Stomach smooth muscle (tissue), 2 donors: ENCODE data around the gene TBX18.
A peak's percentile ranks its signal among the peaks of the same experiment; 100 is the strongest.

Experiments used
- H3K27ac ChIP-seq: one replicate; pipeline ENCODE4 v1.7.0; 2013; ENCODE audit warnings: mild to moderate bottlenecking, low read length, inconsistent platforms
- H3K27me3 ChIP-seq, 2 donors: one replicate each; pipeline ENCODE4 v1.7.0; 2013; ENCODE audit warnings: low read length in 2 of 2; ENCODE audit not compliant: insufficient read depth in 2 of 2, control insufficient read depth in 1 of 2
- H3K36me3 ChIP-seq, 2 donors: one replicate each; pipeline ENCODE4 v1.7.0; 2013; ENCODE audit warnings: low read length in 2 of 2; ENCODE audit not compliant: control insufficient read depth in 2 of 2, insufficient read depth in 2 of 2
- H3K4me1 ChIP-seq: one replicate; pipeline ENCODE4 v1.7.0; 2013; ENCODE audit warnings: low read length; ENCODE audit not compliant: control insufficient read depth, insufficient read depth
- H3K4me3 ChIP-seq, 2 donors: one replicate each; pipeline ENCODE4 v1.7.0; 2013; ENCODE audit warnings: low read length in 2 of 2
- H3K9ac ChIP-seq, 2 donors: one replicate each; pipeline ENCODE4 v1.7.0; 2013; ENCODE audit warnings: low read length in 2 of 2, mild to moderate bottlenecking in 1 of 2
- H3K9me3 ChIP-seq, 2 donors: one replicate each; pipeline ENCODE4 v1.7.0; 2013; ENCODE audit warnings: low read length in 2 of 2; ENCODE audit not compliant: control insufficient read depth in 2 of 2
- donor health status: healthy.
- donor health status: Pancreatic carcinoma.

The TBX18 gene

GRCh38 chr6:84766118-84766798, 1.9 kb upstream of the TBX18 start:
- Histone ChIP-seq H3K4me1 (peaks cover 8% of the 10 kb centered on the region), H3K9ac (no peak overlapping the region), H3K4me3 (no peak overlapping the region), H3K9me3 (peaks cover 2 to 6% of the 10 kb centered on the region in 2 donors), H3K27me3 (peaks cover 64 to 89% of the 10 kb centered on the region in 2 donors), H3K27ac (no peak overlapping the region), H3K36me3 (no peaks in the 10 kb centered on the region)

GRCh38 chr6:84763886-84764331, 489 bp downstream of the TBX18 start:
- H3K27me3 ChIP-seq, result peaks cover 53 to 80% of the 10 kb centered on the region in 2 donors
- H3K4me1 ChIP-seq, result peaks cover 8% of the 10 kb centered on the region
- no peak overlapping the region for H3K27ac ChIP-seq
- H3K4me3 ChIP-seq, result peak overlapping the region in 1 of 2 donors; percentile 64
- no peaks in the 10 kb centered on the region for H3K36me3 ChIP-seq
- no peak overlapping the region for H3K9ac ChIP-seq
- peaks cover 2 to 6% of the 10 kb centered on the region in 2 donors for H3K9me3 ChIP-seq

GRCh38 chr6:84763003-84763885, 1.2 kb downstream of the TBX18 start:
- Histone ChIP-seq H3K27me3 (peaks cover 46 to 73% of the 10 kb centered on the region in 2 donors), H3K27ac (no peak overlapping the region), H3K4me1 (peaks cover 8% of the 10 kb centered on the region), H3K9ac (no peak overlapping the region), H3K9me3 (peaks cover 2 to 6% of the 10 kb centered on the region in 2 donors), H3K36me3 (no peaks in the 10 kb centered on the region), H3K4me3 (peak overlapping the region in 1 of 2 donors; percentile 62)

GRCh38 chr6:84762220-84763002, 2.0 kb downstream of the TBX18 start:
- no peak overlapping the region for H3K9ac ChIP-seq
- H3K27me3 ChIP-seq, result peaks cover 40 to 66% of the 10 kb centered on the region in 2 donors
- H3K9me3 ChIP-seq, result peaks cover 2 to 5% of the 10 kb centered on the region in 2 donors
- H3K4me3 ChIP-seq, result peak overlapping the region in 1 of 2 donors; percentile 35
- H3K27ac ChIP-seq, result no peak overlapping the region
- H3K4me1 ChIP-seq, result peaks cover 8% of the 10 kb centered on the region
- H3K36me3 ChIP-seq, result no peaks in the 10 kb centered on the region

GRCh38 chr6:84758486-84758885, 5.9 kb downstream of the TBX18 start:
- H3K9ac ChIP-seq, result no peak overlapping the region
- no peak overlapping the region for H3K4me3 ChIP-seq
- peaks cover 17 to 29% of the 10 kb centered on the region in 2 donors for H3K27me3 ChIP-seq
- peaks cover under 1% of the 10 kb centered on the region for H3K4me1 ChIP-seq
- no peaks in the 10 kb centered on the region for H3K9me3 ChIP-seq
- no peak overlapping the region for H3K27ac ChIP-seq
- H3K36me3 ChIP-seq, result no peaks in the 10 kb centered on the region

- Histone ChIP-seq H3K9me3 (no peaks in the 10 kb centered on the region), H3K4me3 (no peak overlapping the region), H3K9ac (no peak overlapping the region), H3K27ac (no peak overlapping the region), H3K4me1 (no peaks in the 10 kb centered on the region), H3K36me3 (no peaks in the 10 kb centered on the region), H3K27me3 (peaks cover 9 to 13% of the 10 kb centered on the region in 2 donors)
Observed at GRCh38 chr6:84756877-84757276, 7.5 kb downstream of the TBX18 start.

GRCh38 chr6:84756466-84756865, 7.9 kb downstream of the TBX18 start:
- peaks cover 9 to 13% of the 10 kb centered on the region in 2 donors for H3K27me3 ChIP-seq
- no peaks in the 10 kb centered on the region for H3K4me1 ChIP-seq
- H3K4me3 ChIP-seq, result no peak overlapping the region
- H3K9ac ChIP-seq, result no peak overlapping the region
- H3K36me3 ChIP-seq, result no peaks in the 10 kb centered on the region
- H3K9me3 ChIP-seq, result no peaks in the 10 kb centered on the region
- no peak overlapping the region for H3K27ac ChIP-seq

- Histone ChIP-seq H3K27me3 (peaks cover 0 to 4% of the 10 kb centered on the region in 2 donors), H3K9ac (no peak overlapping the region), H3K36me3 (no peaks in the 10 kb centered on the region), H3K4me3 (no peak overlapping the region), H3K4me1 (no peaks in the 10 kb centered on the region), H3K9me3 (no peaks in the 10 kb centered on the region), H3K27ac (no peak overlapping the region)
Observed at GRCh38 chr6:84753173-84753572, 11.2 kb downstream of the TBX18 start.

GRCh38 chr6:84752118-84752850, 12.1 kb downstream of the TBX18 start:
- Histone ChIP-seq H3K9me3 (no peaks in the 10 kb centered on the region), H3K4me1 (no peaks in the 10 kb centered on the region), H3K27ac (no peak overlapping the region), H3K36me3 (no peaks in the 10 kb centered on the region), H3K27me3 (peaks cover 0 to 4% of the 10 kb centered on the region in 2 donors), H3K9ac (no peak overlapping the region), H3K4me3 (no peak overlapping the region)

- Histone ChIP-seq H3K27ac (no peak overlapping the region), H3K4me1 (no peaks in the 10 kb centered on the region), H3K9ac (no peak overlapping the region), H3K27me3 (peaks cover 3 to 5% of the 10 kb centered on the region in 2 donors), H3K36me3 (no peaks in the 10 kb centered on the region), H3K9me3 (no peaks in the 10 kb centered on the region), H3K4me3 (no peak overlapping the region)
Observed at GRCh38 chr6:84749181-84749580, 15.2 kb downstream of the TBX18 start.
